Transverse colon (tissue), 4 donors: ENCODE data around the gene BCKDHA. TPM values are rescaled to one million over a fixed set of nuclear protein-coding genes. Genes with fewer than 3 reads are reported as not detected.

Experiments
- DNase-seq: peaks from one replicate; pipeline ENCODE4 v3.0.0-alpha.2; 2019
- H3K27ac ChIP-seq, 4 donors: fragments of 200-600 bp; sonication (generic); 2 replicates each; pipeline ENCODE4 v1.5.1; 2016 to 2018; ENCODE audit warnings: inconsistent platforms in 4 of 4
- H3K27me3 ChIP-seq: fragments of 200-600 bp; sonication (generic); 2 replicates; pipeline ENCODE4 v1.5.1; 2017; ENCODE audit warnings: inconsistent platforms
- H3K36me3 ChIP-seq, 4 donors: fragments of 200-600 bp; sonication (generic); 2 replicates each; pipeline ENCODE4 v1.5.1; 2017 to 2019; ENCODE audit warnings: inconsistent platforms in 4 of 4
- H3K4me1 ChIP-seq, 4 donors: fragments of 200-600 bp; sonication (generic); 2 replicates each; pipeline ENCODE4 v1.5.1; 2017 to 2020; ENCODE audit warnings: inconsistent platforms in 4 of 4
- H3K4me3 ChIP-seq, 4 donors: fragments of 200-600 bp; sonication (generic); 1 replicate in 1 of 4; 2 replicates in 3 of 4; pipeline versions ENCODE4 v1.5.1 to v1.6.1; 2017 to 2019; ENCODE audit warnings: inconsistent platforms in 4 of 4
- H3K9me3 ChIP-seq, 2 donors: fragments of 200-600 bp; sonication (generic); 2 replicates each; pipeline ENCODE4 v1.5.1; 2017 to 2019; ENCODE audit warnings: inconsistent platforms in 2 of 2
- EP300 ChIP-seq: sonication (generic); formaldehyde crosslinking; IDR thresholded peaks from one replicate; pipeline ENCODE4 v1.6.1; 2017; ENCODE audit warnings: antibody characterized with exemption, low read depth
- POLR2A ChIP-seq: fragments of 450-650 bp; IDR thresholded peaks from one replicate; pipeline ENCODE4 v1.6.1; 2016; ENCODE audit warnings: antibody characterized with exemption, mild to moderate bottlenecking, moderate library complexity
- POLR2AphosphoS5 ChIP-seq, 3 donors: sonication (generic); formaldehyde crosslinking; IDR thresholded peaks; one replicate each; pipeline ENCODE4 v1.6.1; 2016; ENCODE audit warnings: antibody characterized with exemption in 3 of 3
- WGBS, 2 donors: methylation state at CpG; one replicate each; pipeline ENCODE4 v1.1.5; 2018; ENCODE audit warnings: low coverage in 1 of 2; 5-methylcytosine and 5-hydroxymethylcytosine counted together
- in situ Hi-C, 4 donors: fragments of 200-750 bp; cut with MboI; loops; one replicate each; pipeline versions ENCODE4 v1.15.0 to v1.15.1; 2017; ENCODE audit warnings: low sequenced_read_pairs in 3 of 4, low pct_ligation_motif_present in 1 of 4, low pct_unique_long_range_greater_than_20kb in 1 of 4
- intact Hi-C: fragments of 100-400 bp; cut with DNase I; formaldehyde crosslinking; loops from one replicate; pipeline ENCODE4 v1.15.1; 2023; ENCODE audit warnings: low total_unique reads
- total RNA-seq, 4 donors: library from RNA; depleted of rRNA; stranded (reverse); fragments of >200 nt; gene quantifications; one replicate each; pipeline ENCODE4 v1.1.0, GENCODE V29; 2016
- TF ChIP-seq, protein P1 (sequence below), 5 experiments: fragments of 200-600 bp in 3 of 5; fragments of 450-650 bp in 2 of 5; sonication (generic) in 3 of 5; IDR thresholded peaks; 1 replicate in 2 of 5; 2 replicates in 3 of 5; pipeline ENCODE4 v1.5.1; 2016 to 2017; ENCODE audit warnings: antibody characterized with exemption in 5 of 5, inconsistent platforms in 3 of 5, mild to moderate bottlenecking in 2 of 5, moderate library complexity in 1 of 5

BCKDHA gene
- total RNA-seq, 4 donors from 2014 or later: 12.0 to 29.9 (median 20.9) TPM

DNA sequence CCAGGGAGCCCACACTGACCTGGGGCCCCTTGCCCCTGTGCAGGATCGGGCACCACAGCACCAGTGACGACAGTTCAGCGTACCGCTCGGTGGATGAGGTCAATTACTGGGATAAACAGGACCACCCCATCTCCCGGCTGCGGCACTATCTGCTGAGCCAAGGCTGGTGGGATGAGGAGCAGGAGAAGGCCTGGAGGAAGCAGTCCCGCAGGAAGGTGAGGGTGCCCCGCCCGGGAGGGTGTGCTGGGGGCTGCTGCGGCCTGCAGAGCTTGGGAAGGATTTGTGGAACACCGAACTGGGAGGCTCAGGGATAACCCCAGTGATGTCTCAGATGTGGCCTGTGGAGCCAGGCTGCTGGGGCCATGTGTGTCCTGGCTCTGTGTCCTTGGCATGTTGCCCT lies 25.3 kb downstream of the BCKDHA start:
- WGBS, 2 donors: 92% methylated on average over 12 of the region's 12 CpGs; no CpG with 5 or more reads in 1 of the 2 donors
- peaks cover 16 to 54% (median 44%) of the 10 kb centered on the region in 4 donors for H3K4me1 ChIP-seq
- H3K9me3 ChIP-seq: no peaks in the 10 kb centered on the region
- in situ Hi-C loops (no loop called here), intact Hi-C loops (no loop called here)
- no peak overlapping the region for H3K4me3 ChIP-seq
- no peak for DNase-seq
- H3K36me3 ChIP-seq: peaks cover 0 to 20% (median 10%) of the 10 kb centered on the region in 4 donors
- TF ChIP-seq EP300 (no peak), POLR2AphosphoS5 (IDR thresholded peaks at IDR 0.05) (no peak)
- no peaks in the 10 kb centered on the region for H3K27me3 ChIP-seq
- no peak overlapping the region for H3K27ac ChIP-seq

DNA sequence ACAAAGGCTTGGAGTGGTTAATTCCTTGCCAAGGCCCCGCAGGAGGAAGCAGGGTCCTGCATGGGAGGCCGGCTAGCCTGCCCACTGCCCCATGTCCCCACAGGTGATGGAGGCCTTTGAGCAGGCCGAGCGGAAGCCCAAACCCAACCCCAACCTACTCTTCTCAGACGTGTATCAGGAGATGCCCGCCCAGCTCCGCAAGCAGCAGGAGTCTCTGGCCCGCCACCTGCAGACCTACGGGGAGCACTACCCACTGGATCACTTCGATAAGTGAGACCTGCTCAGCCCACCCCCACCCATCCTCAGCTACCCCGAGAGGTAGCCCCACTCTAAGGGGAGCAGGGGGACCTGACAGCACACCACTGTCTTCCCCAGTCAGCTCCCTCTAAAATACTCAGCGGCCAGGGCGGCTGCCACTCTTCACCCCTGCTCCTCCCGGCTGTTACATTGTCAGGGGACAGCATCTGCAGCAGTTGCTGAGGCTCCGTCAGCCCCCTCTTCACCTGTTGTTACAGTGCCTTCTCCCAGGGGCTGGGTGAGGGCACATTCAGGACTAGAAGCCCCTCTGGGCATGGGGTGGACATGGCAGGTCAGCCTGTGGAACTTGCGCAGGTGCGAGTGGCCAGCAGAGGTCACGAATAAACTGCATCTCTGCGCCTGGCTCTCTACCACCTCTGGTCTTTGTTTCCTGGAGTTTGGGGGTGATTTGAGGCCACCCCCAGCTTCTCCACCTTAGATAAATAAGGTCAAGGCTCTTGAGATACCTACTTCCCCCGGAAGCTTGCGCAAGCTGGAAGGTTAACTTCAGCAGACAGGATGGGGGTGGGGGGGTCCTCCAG lies 26.9 kb downstream of the BCKDHA start:
- Histone ChIP-seq H3K4me3 (peak overlapping the region in 1 of 4 donors; percentile 68), H3K9me3 (no peaks in the 10 kb centered on the region), H3K27me3 (no peaks in the 10 kb centered on the region), H3K36me3 (peaks cover 0 to 11% (median 5%) of the 10 kb centered on the region in 4 donors), H3K4me1 (peaks cover 24 to 63% (median 53%) of the 10 kb centered on the region in 4 donors), H3K27ac (peak overlapping the region in 3 of 4 donors; percentile 86 to 90 (median 89))
- TF ChIP-seq, protein P1, sequence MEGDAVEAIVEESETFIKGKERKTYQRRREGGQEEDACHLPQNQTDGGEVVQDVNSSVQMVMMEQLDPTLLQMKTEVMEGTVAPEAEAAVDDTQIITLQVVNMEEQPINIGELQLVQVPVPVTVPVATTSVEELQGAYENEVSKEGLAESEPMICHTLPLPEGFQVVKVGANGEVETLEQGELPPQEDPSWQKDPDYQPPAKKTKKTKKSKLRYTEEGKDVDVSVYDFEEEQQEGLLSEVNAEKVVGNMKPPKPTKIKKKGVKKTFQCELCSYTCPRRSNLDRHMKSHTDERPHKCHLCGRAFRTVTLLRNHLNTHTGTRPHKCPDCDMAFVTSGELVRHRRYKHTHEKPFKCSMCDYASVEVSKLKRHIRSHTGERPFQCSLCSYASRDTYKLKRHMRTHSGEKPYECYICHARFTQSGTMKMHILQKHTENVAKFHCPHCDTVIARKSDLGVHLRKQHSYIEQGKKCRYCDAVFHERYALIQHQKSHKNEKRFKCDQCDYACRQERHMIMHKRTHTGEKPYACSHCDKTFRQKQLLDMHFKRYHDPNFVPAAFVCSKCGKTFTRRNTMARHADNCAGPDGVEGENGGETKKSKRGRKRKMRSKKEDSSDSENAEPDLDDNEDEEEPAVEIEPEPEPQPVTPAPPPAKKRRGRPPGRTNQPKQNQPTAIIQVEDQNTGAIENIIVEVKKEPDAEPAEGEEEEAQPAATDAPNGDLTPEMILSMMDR (IDR thresholded peaks at IDR 0.05): no peak
- TF ChIP-seq POLR2AphosphoS5 (IDR thresholded peaks at IDR 0.05): no peak
- TF ChIP-seq EP300: no peak
- TF ChIP-seq POLR2A: no peak
- WGBS, 2 donors: 88% methylated on average over 21 of the region's 21 CpGs; no CpG with 5 or more reads in 1 of the 2 donors
- DNase-seq: no peak
- in situ Hi-C loops (no loop called here), intact Hi-C loops (no loop called here)

DNA sequence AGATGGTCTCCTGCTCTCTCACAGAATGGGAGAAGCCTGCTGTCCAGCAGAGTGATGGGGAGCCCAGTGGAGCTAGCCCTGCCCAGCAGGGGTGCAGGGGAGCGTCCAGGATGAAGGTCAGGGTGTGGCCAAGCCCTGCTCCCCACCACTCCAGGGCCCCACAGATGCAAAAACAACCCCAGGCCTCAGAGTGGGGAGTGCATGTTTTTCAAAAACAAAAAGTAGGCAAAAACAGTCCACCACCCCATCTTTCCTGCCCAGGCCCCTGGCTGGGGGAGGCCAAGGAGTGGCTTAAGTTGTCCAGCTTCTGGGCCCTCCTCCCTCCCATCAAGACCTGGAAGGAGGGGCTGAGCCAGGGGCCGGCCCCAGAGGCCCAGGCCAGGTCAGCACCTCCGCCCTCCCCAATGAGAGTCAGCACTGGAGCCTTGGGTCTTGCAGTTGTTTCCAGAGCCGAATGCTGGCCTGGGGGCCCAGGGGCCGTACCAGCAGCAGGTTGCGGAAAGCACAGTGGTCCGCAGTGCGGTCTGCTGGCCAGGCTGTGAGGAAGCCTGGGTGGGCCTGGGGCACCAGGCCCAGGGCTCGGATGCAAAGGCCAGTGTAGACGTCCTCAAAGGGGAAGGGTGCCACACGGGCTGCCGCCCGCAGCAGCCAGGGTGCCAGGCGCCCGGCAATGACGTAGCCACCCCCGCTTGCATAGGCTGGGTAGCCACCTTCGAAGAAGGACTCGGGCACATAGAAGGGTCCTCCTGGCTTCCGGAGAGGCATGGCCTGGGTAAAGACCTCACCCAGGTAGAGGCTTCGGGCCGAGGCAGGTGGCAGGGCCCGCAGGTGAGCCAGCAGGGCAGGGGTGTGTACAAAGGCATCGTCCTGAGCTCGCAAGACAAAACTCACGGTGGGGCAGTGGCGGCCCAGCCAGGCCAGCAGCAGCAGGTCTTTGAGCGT lies 27.8 kb downstream of the BCKDHA start:
- Histone ChIP-seq H3K4me1 (peaks cover 24 to 62% (median 53%) of the 10 kb centered on the region in 4 donors), H3K4me3 (peak overlapping the region in 3 of 4 donors; percentile 46 to 68 (median 52)), H3K27me3 (no peaks in the 10 kb centered on the region), H3K27ac (peak overlapping the region; percentile 86 to 94 (median 90)), H3K9me3 (no peaks in the 10 kb centered on the region), H3K36me3 (peaks cover 0 to 6% (median 2%) of the 10 kb centered on the region in 4 donors)
- intact Hi-C loops: no loop called here
- peak; percentile 25 for DNase-seq
- 61% methylated on average over 13 of the region's 28 CpGs; no CpG with 5 or more reads in 1 of the 2 donors for WGBS, 2 donors
- in situ Hi-C loops: no loop called here
- TF ChIP-seq POLR2A: no peak
- no peak for TF ChIP-seq POLR2AphosphoS5 (IDR thresholded peaks at IDR 0.05)
- TF ChIP-seq EP300: no peak
- TF ChIP-seq, protein P1 (IDR thresholded peaks at IDR 0.05): no peak

DNA sequence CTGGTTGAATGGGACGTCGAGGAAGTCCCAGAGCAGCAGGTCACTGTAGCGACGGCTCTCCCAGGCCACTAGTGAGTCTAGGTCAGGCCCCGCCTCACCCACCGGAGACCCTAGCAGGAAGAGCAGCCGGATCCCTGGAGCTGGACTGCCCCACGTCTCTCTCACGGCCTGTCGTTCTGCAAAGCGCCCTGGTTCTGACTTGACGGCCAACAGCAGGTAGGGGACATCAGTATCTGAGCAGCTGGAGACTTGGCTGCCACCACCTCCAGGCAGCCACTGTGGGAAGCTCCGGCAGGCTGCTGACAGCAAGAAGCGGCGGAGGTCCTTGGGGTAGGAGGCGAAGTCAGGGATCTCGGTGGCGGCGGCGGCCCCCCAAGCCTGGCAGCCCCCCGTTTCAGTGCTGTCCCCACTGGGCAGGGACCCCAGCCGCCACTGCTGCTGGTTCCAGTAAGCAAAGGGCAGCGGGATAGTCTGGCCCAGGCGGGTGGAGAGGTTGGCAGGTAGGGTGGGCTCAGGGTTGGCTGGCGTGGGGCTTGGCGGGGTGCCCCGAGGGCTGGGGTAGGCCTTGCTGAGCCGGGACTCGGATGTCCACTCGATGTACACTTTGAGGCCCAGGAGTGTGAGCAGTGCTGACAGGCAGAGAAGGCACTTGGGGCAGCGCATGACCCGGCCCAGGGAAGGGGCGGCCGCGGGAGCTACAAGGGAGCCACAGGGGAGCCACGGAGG lies 28.7 kb downstream of the BCKDHA start:
- Histone ChIP-seq H3K27ac (peak overlapping the region; percentile 86 to 94 (median 90)), H3K9me3 (no peaks in the 10 kb centered on the region), H3K4me1 (peaks cover 20 to 54% (median 46%) of the 10 kb centered on the region in 4 donors), H3K36me3 (peaks cover 0 to 6% (median 2%) of the 10 kb centered on the region in 4 donors), H3K27me3 (no peaks in the 10 kb centered on the region), H3K4me3 (peak overlapping the region; percentile 46 to 74 (median 60))
- DNase-seq: no peak
- TF ChIP-seq POLR2AphosphoS5 (IDR thresholded peaks at IDR 0.05) (no peak), EP300 (no peak), POLR2A (no peak)
- TF ChIP-seq, protein P1 (IDR thresholded peaks at IDR 0.05): no peak
- 64% methylated on average over 36 of the region's 36 CpGs; no CpG with 5 or more reads in 1 of the 2 donors for WGBS, 2 donors
- intact Hi-C loops: no loop called here
- in situ Hi-C loops: no loop called here
